Measurements from ENCODE around the gene DIS3L2.

DIS3L2 gene

GRCh38 chr2:231934441-231935206 lies 26.9 kb upstream of the DIS3L2 start (continued):
- no peak for TF ChIP-seq TSHZ2 (CRISPR knock-in tag; IDR thresholded peaks at IDR 0.05)
- no peak for TF ChIP-seq ZC3H10 (CRISPR knock-in tag; IDR thresholded peaks at IDR 0.05)
- TF ChIP-seq PPARA (CRISPR knock-in tag; IDR thresholded peaks at IDR 0.05; ENCODE audit: borderline replicate concordance) = no peak
- no peak for TF ChIP-seq ESRRG (CRISPR knock-in tag; IDR thresholded peaks at IDR 0.05)
- no peak for TF ChIP-seq ZFP3 (CRISPR knock-in tag; IDR thresholded peaks at IDR 0.05)
- no peak for TF ChIP-seq RARB (CRISPR knock-in tag; IDR thresholded peaks at IDR 0.05)

- no peak; the same call in 2 of the 3 replicates for ATAC-seq
- TF ChIP-seq, protein P1, sequence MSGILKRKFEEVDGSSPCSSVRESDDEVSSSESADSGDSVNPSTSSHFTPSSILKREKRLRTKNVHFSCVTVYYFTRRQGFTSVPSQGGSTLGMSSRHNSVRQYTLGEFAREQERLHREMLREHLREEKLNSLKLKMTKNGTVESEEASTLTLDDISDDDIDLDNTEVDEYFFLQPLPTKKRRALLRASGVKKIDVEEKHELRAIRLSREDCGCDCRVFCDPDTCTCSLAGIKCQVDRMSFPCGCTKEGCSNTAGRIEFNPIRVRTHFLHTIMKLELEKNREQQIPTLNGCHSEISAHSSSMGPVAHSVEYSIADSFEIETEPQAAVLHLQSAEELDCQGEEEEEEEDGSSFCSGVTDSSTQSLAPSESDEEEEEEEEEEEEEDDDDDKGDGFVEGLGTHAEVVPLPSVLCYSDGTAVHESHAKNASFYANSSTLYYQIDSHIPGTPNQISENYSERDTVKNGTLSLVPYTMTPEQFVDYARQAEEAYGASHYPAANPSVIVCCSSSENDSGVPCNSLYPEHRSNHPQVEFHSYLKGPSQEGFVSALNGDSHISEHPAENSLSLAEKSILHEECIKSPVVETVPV (CRISPR knock-in tag; IDR thresholded peaks at IDR 0.05) = no peak
- TF ChIP-seq TCF4 (CRISPR knock-in tag; IDR thresholded peaks at IDR 0.05; ENCODE audit: borderline replicate concordance) (no peak), GLIS3 (CRISPR knock-in tag; IDR thresholded peaks at IDR 0.05) (no peak)
Observed at GRCh38 chr2:231935207-231935524, 26.3 kb upstream of the DIS3L2 start.

DNA sequence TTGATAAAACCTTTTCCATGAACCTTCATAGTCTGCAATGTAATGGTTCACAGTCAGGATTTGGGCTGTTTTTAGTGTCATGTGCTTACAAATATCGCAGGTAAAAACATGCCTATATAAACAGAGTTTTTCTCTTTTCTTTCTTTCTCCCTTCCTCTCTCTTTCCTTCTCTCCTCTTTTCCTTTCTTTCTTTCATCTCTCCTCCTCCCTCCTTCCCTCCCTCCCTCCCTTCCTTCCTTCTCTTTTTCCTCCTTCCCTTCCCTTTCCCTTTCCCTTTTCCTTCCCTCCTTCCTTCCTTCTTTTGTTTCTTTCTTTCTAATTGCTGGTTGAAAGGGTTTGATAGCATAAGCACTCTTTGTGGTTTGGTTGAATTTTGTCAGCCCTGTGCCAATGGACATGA lies 25.7 kb upstream of the DIS3L2 start:
- TF ChIP-seq TCF4 (CRISPR knock-in tag; IDR thresholded peaks at IDR 0.05; ENCODE audit: borderline replicate concordance) (no peak), ARNTL (CRISPR knock-in tag; IDR thresholded peaks at IDR 0.05; ENCODE audit: borderline replicate concordance, low read depth) (no peak), BACH2 (CRISPR knock-in tag; IDR thresholded peaks at IDR 0.05; ENCODE audit: borderline replicate concordance) (no peak), ISL1 (CRISPR knock-in tag; IDR thresholded peaks at IDR 0.05) (no peak), ZNF70 (CRISPR knock-in tag; IDR thresholded peaks at IDR 0.05) (no peak), PPARA (CRISPR knock-in tag; IDR thresholded peaks at IDR 0.05; ENCODE audit: borderline replicate concordance) (no peak), ZNF8 (CRISPR knock-in tag; IDR thresholded peaks at IDR 0.05) (no peak), CREB5 (CRISPR knock-in tag; IDR thresholded peaks at IDR 0.05; ENCODE audit: low read depth) (no peak), SNAI2 (CRISPR knock-in tag; IDR thresholded peaks at IDR 0.05) (no peak), TOX (CRISPR knock-in tag; IDR thresholded peaks at IDR 0.05; ENCODE audit: borderline replicate concordance) (no peak), ZNF565 (CRISPR knock-in tag; conservative IDR thresholded peaks at IDR 0.05; ENCODE audit: low read depth) (no peak), GLIS3 (CRISPR knock-in tag; IDR thresholded peaks at IDR 0.05) (no peak), RARB (CRISPR knock-in tag; IDR thresholded peaks at IDR 0.05) (no peak), OSR1 (CRISPR knock-in tag; IDR thresholded peaks at IDR 0.05) (no peak)
- ATAC-seq = no peak

DNA sequence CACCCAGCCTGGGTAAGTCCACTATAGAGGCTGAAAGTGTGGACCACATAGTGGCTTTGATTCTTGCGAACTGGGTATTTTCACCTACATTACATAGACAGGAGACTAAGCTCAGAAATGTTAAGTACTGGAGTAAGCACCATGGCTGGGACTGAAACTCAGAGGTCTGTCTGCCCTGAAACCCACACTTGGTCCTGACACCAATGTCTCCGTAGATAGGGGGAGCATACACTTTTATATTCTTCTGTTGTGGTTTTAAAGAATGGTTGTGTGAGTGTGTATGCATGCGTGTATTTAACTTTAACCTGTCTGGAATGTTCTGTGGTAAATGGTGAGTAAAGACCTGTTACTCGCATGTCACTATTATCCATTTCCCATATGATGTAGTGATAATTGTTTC lies 25.0 kb upstream of the DIS3L2 start:
- no peak for ATAC-seq
- TF ChIP-seq ZFP3 (CRISPR knock-in tag; IDR thresholded peaks at IDR 0.05) = no peak
- no peak for TF ChIP-seq TCF4 (CRISPR knock-in tag; IDR thresholded peaks at IDR 0.05; ENCODE audit: borderline replicate concordance)
- no peak for TF ChIP-seq ZC3H10 (CRISPR knock-in tag; IDR thresholded peaks at IDR 0.05)
- TF ChIP-seq CREB5 (CRISPR knock-in tag; IDR thresholded peaks at IDR 0.05; ENCODE audit: low read depth) = no peak
- TF ChIP-seq ESRRG (CRISPR knock-in tag; IDR thresholded peaks at IDR 0.05) = no peak
- TF ChIP-seq, protein P2, sequence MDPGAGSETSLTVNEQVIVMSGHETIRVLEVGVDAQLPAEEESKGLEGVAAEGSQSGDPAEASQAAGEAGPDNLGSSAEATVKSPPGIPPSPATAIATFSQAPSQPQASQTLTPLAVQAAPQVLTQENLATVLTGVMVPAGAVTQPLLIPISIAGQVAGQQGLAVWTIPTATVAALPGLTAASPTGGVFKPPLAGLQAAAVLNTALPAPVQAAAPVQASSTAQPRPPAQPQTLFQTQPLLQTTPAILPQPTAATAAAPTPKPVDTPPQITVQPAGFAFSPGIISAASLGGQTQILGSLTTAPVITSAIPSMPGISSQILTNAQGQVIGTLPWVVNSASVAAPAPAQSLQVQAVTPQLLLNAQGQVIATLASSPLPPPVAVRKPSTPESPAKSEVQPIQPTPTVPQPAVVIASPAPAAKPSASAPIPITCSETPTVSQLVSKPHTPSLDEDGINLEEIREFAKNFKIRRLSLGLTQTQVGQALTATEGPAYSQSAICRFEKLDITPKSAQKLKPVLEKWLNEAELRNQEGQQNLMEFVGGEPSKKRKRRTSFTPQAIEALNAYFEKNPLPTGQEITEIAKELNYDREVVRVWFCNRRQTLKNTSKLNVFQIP (CRISPR knock-in tag; IDR thresholded peaks at IDR 0.05; ENCODE audit: borderline replicate concordance, low read depth) = no peak
- TF ChIP-seq, protein P3, sequence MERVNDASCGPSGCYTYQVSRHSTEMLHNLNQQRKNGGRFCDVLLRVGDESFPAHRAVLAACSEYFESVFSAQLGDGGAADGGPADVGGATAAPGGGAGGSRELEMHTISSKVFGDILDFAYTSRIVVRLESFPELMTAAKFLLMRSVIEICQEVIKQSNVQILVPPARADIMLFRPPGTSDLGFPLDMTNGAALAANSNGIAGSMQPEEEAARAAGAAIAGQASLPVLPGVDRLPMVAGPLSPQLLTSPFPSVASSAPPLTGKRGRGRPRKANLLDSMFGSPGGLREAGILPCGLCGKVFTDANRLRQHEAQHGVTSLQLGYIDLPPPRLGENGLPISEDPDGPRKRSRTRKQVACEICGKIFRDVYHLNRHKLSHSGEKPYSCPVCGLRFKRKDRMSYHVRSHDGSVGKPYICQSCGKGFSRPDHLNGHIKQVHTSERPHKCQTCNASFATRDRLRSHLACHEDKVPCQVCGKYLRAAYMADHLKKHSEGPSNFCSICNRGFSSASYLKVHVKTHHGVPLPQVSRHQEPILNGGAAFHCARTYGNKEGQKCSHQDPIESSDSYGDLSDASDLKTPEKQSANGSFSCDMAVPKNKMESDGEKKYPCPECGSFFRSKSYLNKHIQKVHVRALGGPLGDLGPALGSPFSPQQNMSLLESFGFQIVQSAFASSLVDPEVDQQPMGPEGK (CRISPR knock-in tag; IDR thresholded peaks at IDR 0.05; ENCODE audit: borderline replicate concordance) = no peak
- TF ChIP-seq ZNF70 (CRISPR knock-in tag; IDR thresholded peaks at IDR 0.05) = no peak
- TF ChIP-seq, protein P1 (CRISPR knock-in tag; IDR thresholded peaks at IDR 0.05) = no peak
- no peak for TF ChIP-seq ISL1 (CRISPR knock-in tag; IDR thresholded peaks at IDR 0.05)

Data from SK-N-SH treated with all-trans-retinoic acid at 6 μM for 48 hours (cell line).